Measurements from ENCODE around the gene LGALS8.

LGALS8 gene

GRCh38 chr1:236550961-236551851, 27.4 kb downstream of the LGALS8 start:
- H3K4me3 ChIP-seq (replicated peaks; ENCODE audit: low read depth, low read length), result no peak overlapping the region
- no peak for TF ChIP-seq CTCF (IDR thresholded peaks at IDR 0.05; ENCODE audit: insufficient read depth, low read length, poor library complexity, severe bottlenecking)
- H3K27me3 ChIP-seq (replicated peaks; ENCODE audit: control insufficient read depth, insufficient read depth, low read length), result no peaks in the 10 kb centered on the region
- no peak for DNase-seq (ENCODE audit: extremely low read depth, insufficient read length)
- H3K36me3 ChIP-seq (ENCODE audit: control insufficient read depth, insufficient read depth, low read length), result peaks cover 15% of the 10 kb centered on the region

GRCh38 chr1:236552096-236552495, 28.3 kb downstream of the LGALS8 start:
- H3K27me3 ChIP-seq (replicated peaks; ENCODE audit: control insufficient read depth, insufficient read depth, low read length), result no peaks in the 10 kb centered on the region
- TF ChIP-seq CTCF (IDR thresholded peaks at IDR 0.05; ENCODE audit: insufficient read depth, low read length, poor library complexity, severe bottlenecking), result no peak
- H3K36me3 ChIP-seq (ENCODE audit: control insufficient read depth, insufficient read depth, low read length), result peaks cover 14% of the 10 kb centered on the region
- no peak for DNase-seq (ENCODE audit: extremely low read depth, insufficient read length)
- no peak overlapping the region for H3K4me3 ChIP-seq (replicated peaks; ENCODE audit: low read depth, low read length)

GRCh38 chr1:236552901-236553300, 29.1 kb downstream of the LGALS8 start:
- Histone ChIP-seq H3K27me3 (replicated peaks; ENCODE audit: control insufficient read depth, insufficient read depth, low read length) (no peaks in the 10 kb centered on the region), H3K4me3 (replicated peaks; ENCODE audit: low read depth, low read length) (no peak overlapping the region), H3K36me3 (ENCODE audit: control insufficient read depth, insufficient read depth, low read length) (peaks cover 16% of the 10 kb centered on the region)
- TF ChIP-seq CTCF (IDR thresholded peaks at IDR 0.05; ENCODE audit: insufficient read depth, low read length, poor library complexity, severe bottlenecking), result no peak
- no peak for DNase-seq (ENCODE audit: extremely low read depth, insufficient read length)

GRCh38 chr1:236553370-236553769, 29.6 kb downstream of the LGALS8 start:
- H3K27me3 ChIP-seq (replicated peaks; ENCODE audit: control insufficient read depth, insufficient read depth, low read length), result no peaks in the 10 kb centered on the region
- DNase-seq (ENCODE audit: extremely low read depth, insufficient read length), result no peak
- no peak overlapping the region for H3K4me3 ChIP-seq (replicated peaks; ENCODE audit: low read depth, low read length)
- TF ChIP-seq CTCF (IDR thresholded peaks at IDR 0.05; ENCODE audit: insufficient read depth, low read length, poor library complexity, severe bottlenecking), result no peak
- H3K36me3 ChIP-seq (ENCODE audit: control insufficient read depth, insufficient read depth, low read length), result peaks cover 16% of the 10 kb centered on the region

GRCh38 chr1:236556606-236557005, 32.8 kb downstream of the LGALS8 start:
- Histone ChIP-seq H3K4me3 (replicated peaks; ENCODE audit: low read depth, low read length) (no peak overlapping the region), H3K27me3 (replicated peaks; ENCODE audit: control insufficient read depth, insufficient read depth, low read length) (no peaks in the 10 kb centered on the region), H3K36me3 (ENCODE audit: control insufficient read depth, insufficient read depth, low read length) (peaks cover 13% of the 10 kb centered on the region)
- DNase-seq (ENCODE audit: extremely low read depth, insufficient read length), result no peak
- no peak for TF ChIP-seq CTCF (IDR thresholded peaks at IDR 0.05; ENCODE audit: insufficient read depth, low read length, poor library complexity, severe bottlenecking)

All from GM06990 (cell line).